ENCODE data around the gene EVI5.

EVI5 gene

GRCh38 chr1:92711473-92712165, 73.3 kb downstream of the EVI5 start:
- ATAC-seq (replicated peaks) (no peak), DNase-seq (no peak)
- Mint-ChIP-seq H3K9me3 (no peaks in the 10 kb centered on the region), H3K27me3 (no peaks in the 10 kb centered on the region), H3K4me1 (peaks cover 2 to 11% of the 10 kb centered on the region in 2 donors), H3K36me3 (peaks cover 5 to 13% of the 10 kb centered on the region in 2 donors), H3K27ac (no peak overlapping the region), H3K4me3 (no peak overlapping the region)

- no peak overlapping the region for H3K4me3 Mint-ChIP-seq
- no peaks in the 10 kb centered on the region for H3K36me3 Mint-ChIP-seq
- ATAC-seq (replicated peaks), result no peak
- no peaks in the 10 kb centered on the region for H3K9me3 Mint-ChIP-seq
- DNase-seq, result no peak
- peaks cover 2 to 11% of the 10 kb centered on the region in 2 donors for H3K4me1 Mint-ChIP-seq
- H3K27me3 Mint-ChIP-seq, result no peaks in the 10 kb centered on the region
- H3K27ac Mint-ChIP-seq, result no peak overlapping the region
Observed at GRCh38 chr1:92709738-92710137, 75.2 kb downstream of the EVI5 start.

- Mint-ChIP-seq H3K27me3 (no peaks in the 10 kb centered on the region), H3K27ac (no peak overlapping the region), H3K36me3 (peaks cover 0 to 4% of the 10 kb centered on the region in 2 donors), H3K4me1 (peaks cover 2 to 11% of the 10 kb centered on the region in 2 donors), H3K9me3 (no peaks in the 10 kb centered on the region), H3K4me3 (no peak overlapping the region)
- ATAC-seq (replicated peaks) (no peak), DNase-seq (no peak)
Observed at GRCh38 chr1:92708368-92708950, 76.4 kb downstream of the EVI5 start.

GRCh38 chr1:92707709-92708108, 77.2 kb downstream of the EVI5 start:
- Mint-ChIP-seq H3K27me3 (no peaks in the 10 kb centered on the region), H3K27ac (no peak overlapping the region), H3K4me3 (no peak overlapping the region), H3K4me1 (peaks cover 2 to 11% of the 10 kb centered on the region in 2 donors), H3K9me3 (no peaks in the 10 kb centered on the region), H3K36me3 (peaks cover 0 to 7% of the 10 kb centered on the region in 2 donors)
- no peak for ATAC-seq (replicated peaks)
- no peak for DNase-seq

- H3K9me3 Mint-ChIP-seq, result no peaks in the 10 kb centered on the region
- peaks cover 2 to 11% of the 10 kb centered on the region in 2 donors for H3K4me1 Mint-ChIP-seq
- no peaks in the 10 kb centered on the region for H3K27me3 Mint-ChIP-seq
- H3K27ac Mint-ChIP-seq, result no peak overlapping the region
- DNase-seq, result no peak
- ATAC-seq (replicated peaks), result no peak
- H3K36me3 Mint-ChIP-seq, result peaks cover 0 to 7% of the 10 kb centered on the region in 2 donors
- no peak overlapping the region for H3K4me3 Mint-ChIP-seq
Observed at GRCh38 chr1:92707292-92707691, 77.6 kb downstream of the EVI5 start.

- no peaks in the 10 kb centered on the region for H3K27me3 Mint-ChIP-seq
- peaks cover 0 to 11% of the 10 kb centered on the region in 2 donors for H3K4me1 Mint-ChIP-seq
- peaks cover 0 to 7% of the 10 kb centered on the region in 2 donors for H3K36me3 Mint-ChIP-seq
- no peak overlapping the region for H3K27ac Mint-ChIP-seq
- H3K4me3 Mint-ChIP-seq, result no peak overlapping the region
- ATAC-seq (replicated peaks) (no peak), DNase-seq (no peak)
- no peaks in the 10 kb centered on the region for H3K9me3 Mint-ChIP-seq
Observed at GRCh38 chr1:92705446-92705845, 79.5 kb downstream of the EVI5 start.

- no peak for ATAC-seq (replicated peaks)
- Mint-ChIP-seq H3K27me3 (no peaks in the 10 kb centered on the region), H3K27ac (no peak overlapping the region), H3K36me3 (peaks cover 0 to 16% of the 10 kb centered on the region in 2 donors), H3K4me3 (no peak overlapping the region), H3K4me1 (no peaks in the 10 kb centered on the region), H3K9me3 (no peaks in the 10 kb centered on the region)
- no peak for DNase-seq
Observed at GRCh38 chr1:92701147-92701546, 83.8 kb downstream of the EVI5 start.

- DNase-seq, result no peak
- no peaks in the 10 kb centered on the region for H3K27me3 Mint-ChIP-seq
- ATAC-seq (replicated peaks), result no peak
- H3K4me1 Mint-ChIP-seq, result no peaks in the 10 kb centered on the region
- H3K4me3 Mint-ChIP-seq, result no peak overlapping the region
- H3K36me3 Mint-ChIP-seq, result peaks cover 6 to 24% of the 10 kb centered on the region in 2 donors
- H3K27ac Mint-ChIP-seq, result no peak overlapping the region
- no peaks in the 10 kb centered on the region for H3K9me3 Mint-ChIP-seq
Observed at GRCh38 chr1:92698932-92699331, 86.0 kb downstream of the EVI5 start.

- Mint-ChIP-seq H3K27ac (no peak overlapping the region), H3K36me3 (peaks cover 14 to 27% of the 10 kb centered on the region in 2 donors), H3K9me3 (no peaks in the 10 kb centered on the region), H3K4me3 (no peak overlapping the region), H3K4me1 (peaks cover 8 to 12% of the 10 kb centered on the region in 2 donors), H3K27me3 (no peaks in the 10 kb centered on the region)
- DNase-seq (no peak), ATAC-seq (replicated peaks) (no peak)
Observed at GRCh38 chr1:92695104-92695503, 89.8 kb downstream of the EVI5 start.

- H3K36me3 Mint-ChIP-seq, result peaks cover 22 to 35% of the 10 kb centered on the region in 2 donors
- peaks cover 0 to 5% of the 10 kb centered on the region in 2 donors for H3K9me3 Mint-ChIP-seq
- peaks cover 8 to 12% of the 10 kb centered on the region in 2 donors for H3K4me1 Mint-ChIP-seq
- no peak overlapping the region for H3K4me3 Mint-ChIP-seq
- no peak overlapping the region for H3K27ac Mint-ChIP-seq
- DNase-seq (no peak), ATAC-seq (replicated peaks) (peak; percentile 85 to 86)
- H3K27me3 Mint-ChIP-seq, result no peaks in the 10 kb centered on the region
Observed at GRCh38 chr1:92691925-92692324, 93.0 kb downstream of the EVI5 start.

- DNase-seq (no peak), ATAC-seq (replicated peaks) (no peak)
- H3K27me3 Mint-ChIP-seq, result no peaks in the 10 kb centered on the region
- H3K4me3 Mint-ChIP-seq, result no peak overlapping the region
- no peak overlapping the region for H3K27ac Mint-ChIP-seq
- peaks cover 0 to 8% of the 10 kb centered on the region in 2 donors for H3K9me3 Mint-ChIP-seq
- peaks cover 9 to 12% of the 10 kb centered on the region in 2 donors for H3K4me1 Mint-ChIP-seq
- peaks cover 37 to 50% of the 10 kb centered on the region in 2 donors for H3K36me3 Mint-ChIP-seq
Observed at GRCh38 chr1:92690212-92690906, 94.5 kb downstream of the EVI5 start.

GRCh38 chr1:92679980-92680379, 104.9 kb downstream of the EVI5 start:
- Mint-ChIP-seq H3K27ac (no peak overlapping the region), H3K9me3 (peaks cover 0 to 2% of the 10 kb centered on the region in 2 donors), H3K27me3 (no peaks in the 10 kb centered on the region), H3K36me3 (peaks cover 27 to 56% of the 10 kb centered on the region in 2 donors), H3K4me3 (no peak overlapping the region), H3K4me1 (no peaks in the 10 kb centered on the region)
- no peak for ATAC-seq (replicated peaks)
- no peak for DNase-seq

GRCh38 chr1:92663775-92664174, 121.1 kb downstream of the EVI5 start:
- Mint-ChIP-seq H3K36me3 (peaks cover 23 to 26% of the 10 kb centered on the region in 2 donors), H3K4me1 (no peaks in the 10 kb centered on the region), H3K9me3 (peaks cover 0 to 6% of the 10 kb centered on the region in 2 donors), H3K4me3 (no peak overlapping the region), H3K27ac (no peak overlapping the region), H3K27me3 (no peaks in the 10 kb centered on the region)
- no peak for ATAC-seq (replicated peaks)
- no peak for DNase-seq

GRCh38 chr1:92662048-92662447, 122.9 kb downstream of the EVI5 start:
- Mint-ChIP-seq H3K9me3 (peaks cover 5 to 7% of the 10 kb centered on the region in 2 donors), H3K27ac (no peak overlapping the region), H3K4me1 (no peaks in the 10 kb centered on the region), H3K36me3 (peaks cover 38 to 43% of the 10 kb centered on the region in 2 donors), H3K4me3 (no peak overlapping the region), H3K27me3 (no peaks in the 10 kb centered on the region)
- ATAC-seq (replicated peaks) (no peak), DNase-seq (no peak)

- ATAC-seq (replicated peaks), result no peak
- H3K4me1 Mint-ChIP-seq, result no peaks in the 10 kb centered on the region
- DNase-seq, result no peak
- H3K4me3 Mint-ChIP-seq, result no peak overlapping the region
- peaks cover 27 to 28% of the 10 kb centered on the region in 2 donors for H3K9me3 Mint-ChIP-seq
- no peak overlapping the region for H3K27ac Mint-ChIP-seq
- H3K36me3 Mint-ChIP-seq, result peaks cover 72 to 79% of the 10 kb centered on the region in 2 donors
- no peaks in the 10 kb centered on the region for H3K27me3 Mint-ChIP-seq
Observed at GRCh38 chr1:92657701-92658100, 127.2 kb downstream of the EVI5 start.

Data from stimulated activated naive B cell treated with anti-CD40 and anti-IgM and Interleukin-4, amounts not matched to agents 10 μg/mL and 1 μg/mL and 100 μg/mL, for 72 hours (primary cell).